GM23338 (cell line): ENCODE measurements around the gene MAP7D3. TPM values are rescaled to one million over a fixed set of nuclear protein-coding genes. Genes with fewer than 3 reads are reported as not detected.

Experiments
- ATAC-seq: fragments of 200-7000 bp; cut with Tn5 transposase; 3 replicates; pipeline ENCODE4 v1.9.1; 2020
- DNase-seq: peaks from one replicate; pipeline ENCODE4 v3.0.0-alpha.2; 2015; ENCODE audit warnings: low spot score
- H2AFZ ChIP-seq: fragments of 200-600 bp; sonication (generic); 2 replicates; pipeline ENCODE4 v1.8.0; 2016; ENCODE audit warnings: antibody characterized with exemption, mild to moderate bottlenecking, moderate library complexity
- H3F3A ChIP-seq: fragments of 200-600 bp; sonication (generic); replicated peaks from 2 replicates; pipeline ENCODE4 v1.8.0; 2017; ENCODE audit warnings: antibody characterized with exemption, mixed run types, low read depth
- H3K27ac ChIP-seq: fragments of 200-600 bp; sonication (generic); 2 replicates; pipeline ENCODE4 v1.6.1; 2016; ENCODE audit warnings: low read depth
- H3K27me3 ChIP-seq: fragments of 200-600 bp; sonication (generic); 2 replicates; pipeline ENCODE4 v1.8.0; 2016; ENCODE audit warnings: mild to moderate bottlenecking, mixed run types, moderate library complexity; ENCODE audit not compliant: insufficient read depth
- H3K36me3 ChIP-seq: fragments of 200-600 bp; sonication (generic); 2 replicates; pipeline ENCODE4 v1.8.0; 2016; ENCODE audit warnings: mild to moderate bottlenecking; ENCODE audit not compliant: insufficient read depth
- H3K4me1 ChIP-seq: fragments of 200-600 bp; sonication (generic); 2 replicates; pipeline ENCODE4 v1.8.0; 2016; ENCODE audit warnings: mild to moderate bottlenecking, moderate library complexity; ENCODE audit not compliant: insufficient read depth
- H3K4me2 ChIP-seq: fragments of 200-600 bp; sonication (generic); 2 replicates; pipeline ENCODE4 v1.7.1; 2017; ENCODE audit warnings: mixed run types
- H3K4me3 ChIP-seq: fragments of 200-600 bp; sonication (generic); 2 replicates; pipeline ENCODE4 v1.6.1; 2016; ENCODE audit warnings: mixed run types
- H3K79me2 ChIP-seq: fragments of 200-600 bp; sonication (generic); replicated peaks from 2 replicates; pipeline ENCODE4 v1.8.0; 2017; ENCODE audit warnings: mild to moderate bottlenecking; ENCODE audit not compliant: insufficient read depth
- H3K9me2 ChIP-seq: fragments of 200-600 bp; sonication (generic); 2 replicates; pipeline ENCODE4 v1.8.0; 2017; ENCODE audit not compliant: insufficient read depth
- H4K20me1 ChIP-seq: fragments of 200-600 bp; sonication (generic); replicated peaks from 2 replicates; pipeline ENCODE4 v1.8.0; 2017; ENCODE audit warnings: mild to moderate bottlenecking; ENCODE audit not compliant: insufficient read depth
- H3K27ac Mint-ChIP-seq: 2 replicates; pipeline ENCODE4 v1.8.0; 2020; ENCODE audit warnings: inconsistent platforms, mild to moderate bottlenecking, moderate library complexity, mixed read lengths
- H3K27me3 Mint-ChIP-seq: 3 replicates; pipeline ENCODE4 v1.8.0; 2022; ENCODE audit warnings: low read depth, mild to moderate bottlenecking, moderate library complexity, mixed read lengths, inconsistent platforms; ENCODE audit not compliant: insufficient read depth, poor library complexity
- H3K36me3 Mint-ChIP-seq: 3 replicates; pipeline ENCODE4 v1.8.0; 2021; ENCODE audit warnings: low read depth, mild to moderate bottlenecking, inconsistent platforms, moderate library complexity, mixed read lengths
- H3K4me1 Mint-ChIP-seq: 3 replicates; pipeline ENCODE4 v1.8.0; 2020; ENCODE audit warnings: mild to moderate bottlenecking, inconsistent platforms, mixed read lengths
- H3K4me3 Mint-ChIP-seq: 3 replicates; pipeline ENCODE4 v1.8.0; 2021; ENCODE audit warnings: moderate library complexity, mild to moderate bottlenecking, inconsistent platforms, mixed read lengths
- H3K9me3 Mint-ChIP-seq: 3 replicates; pipeline ENCODE4 v1.8.0; 2020; ENCODE audit warnings: moderate library complexity, mild to moderate bottlenecking, inconsistent platforms, mixed read lengths
- CTCF ChIP-seq, 2 experiments: fragments of 200-600 bp in 1 of 2; sonication (generic) in 1 of 2; conservative IDR thresholded peaks; 2 replicates each; pipeline versions ENCODE4 v1.5.1 to v1.6.1; 2016 to 2017; ENCODE audit warnings: antibody characterized with exemption in 2 of 2, low read depth in 2 of 2, mild to moderate bottlenecking in 2 of 2, moderate library complexity in 1 of 2
- ETS1 ChIP-seq: IDR thresholded peaks from 2 replicates; pipeline ENCODE4 v1.6.1; 2016; ENCODE audit warnings: antibody characterized with exemption
- NANOG ChIP-seq: IDR thresholded peaks from 2 replicates; pipeline ENCODE4 v1.6.1; 2016; ENCODE audit warnings: antibody characterized with exemption, borderline replicate concordance
- ZNF114 ChIP-seq: fragments of 250-450 bp; sonication (Bioruptor Pico); IDR thresholded peaks from 2 replicates; pipeline ENCODE4 v1.5.0; 2020; ENCODE audit warnings: mild to moderate bottlenecking, moderate library complexity
- ZNF462 ChIP-seq: fragments of 250-450 bp; sonication (Bioruptor Pico); IDR thresholded peaks from 2 replicates; pipeline ENCODE4 v1.5.0; 2020; ENCODE audit warnings: mild to moderate bottlenecking, moderate library complexity
- polyA plus RNA-seq: library from polyadenylated mRNA; unstranded; fragments of >200 nt; fragmentation: Nextera tagmentation; extraction: Ambion mirVana; gene quantifications from 2 replicates; pipeline ENCODE4 v1.2.1, GENCODE V29; 2016
- total RNA-seq: library from RNA; depleted of rRNA; stranded (reverse); fragments of >200 nt; shearing (Covaris generic); gene quantifications from 2 replicates; pipeline ENCODE4 v1.2.3, GENCODE V29; 2014

Gene MAP7D3
- total and polyA plus RNA-seq, 2 experiments from 2014 or later, result 14.5 to 33.4 TPM

- Mint-ChIP-seq H3K27ac (no peak overlapping the region), H3K9me3 (no peaks in the 10 kb centered on the region), H3K36me3 (no peaks in the 10 kb centered on the region), H3K4me3 (no peak overlapping the region), H3K4me1 (peaks cover 3% of the 10 kb centered on the region; the same call in 2 of the 3 replicates), H3K27me3 (no peaks in the 10 kb centered on the region)
- DNase-seq (no peak), ATAC-seq (no peak)
- Histone ChIP-seq H3K27ac (no peak overlapping the region), H3K9me2 (no peaks in the 10 kb centered on the region), H3K79me2 (no peaks in the 10 kb centered on the region), H3F3A (no peaks in the 10 kb centered on the region), H3K27me3 (no peaks in the 10 kb centered on the region), H3K4me3 (no peak overlapping the region), H3K36me3 (no peaks in the 10 kb centered on the region), H3K4me1 (no peaks in the 10 kb centered on the region; the same call in 1 of the 2 replicates), H4K20me1 (no peaks in the 10 kb centered on the region), H2AFZ (no peak overlapping the region), H3K4me2 (no peak overlapping the region)
- no peak for TF ChIP-seq ETS1
- no peak for TF ChIP-seq ZNF114 (CRISPR knock-in tag)
- no peak for TF ChIP-seq NANOG
- TF ChIP-seq ZNF462 (CRISPR knock-in tag), result no peak
- no peak for TF ChIP-seq CTCF (conservative IDR thresholded peaks at IDR 0.05; ENCODE audit: low read depth in 2 of 2)
These were observed 57.4 kb downstream of the MAP7D3 start for GRCh38 chrX:136193771-136194170.
